ENCODE results near the gene ANKRD16.
A peak's percentile ranks its signal among the peaks of the same experiment; 100 is the strongest.
"Not testable (repeated sequence)": the region's sequence is repeated elsewhere in the genome, so short reads cannot be mapped to it uniquely, and the experiment has no call there.

The ANKRD16 gene

GRCh38 chr10:5911670-5912069, 22.0 kb upstream of the ANKRD16 start:
- no CpG with 5 or more reads among the region's 4 CpGs for WGBS, 2 donors (ENCODE audit: extremely low coverage in 2 of 2, insufficient read length in 2 of 2, insufficient replicate concordance in 1 of 2)
- H3K79me1 ChIP-seq (ENCODE audit: low read depth, low read length): peaks cover 3% of the 10 kb centered on the region
- no peak overlapping the region for H2AFZ ChIP-seq (ENCODE audit: low read length)

GRCh38 chr10:5910323-5911100, 20.8 kb upstream of the ANKRD16 start:
- no peak overlapping the region for H2AK5ac ChIP-seq (ENCODE audit: low read depth, low read length)
- peaks cover 0 to 2% (median 0%) of the 10 kb centered on the region in 3 experiments for H3K27me3 ChIP-seq (ENCODE audit: control insufficient read depth in 3 of 3, insufficient read depth in 3 of 3, low read depth in 1 of 3, low read length in 3 of 3)
- peaks cover 3% of the 10 kb centered on the region for H3K79me1 ChIP-seq (ENCODE audit: low read depth, low read length)
- H3K4me1 ChIP-seq (ENCODE audit: control insufficient read depth in 2 of 2, insufficient read depth in 1 of 2, low read depth in 1 of 2, low read length in 2 of 2): no peaks in the 10 kb centered on the region
- no peak overlapping the region for H3K4ac ChIP-seq (ENCODE audit: low read length)
- no peak overlapping the region for H2AFZ ChIP-seq (ENCODE audit: low read length)
- no peak overlapping the region for H3K4me2 ChIP-seq (ENCODE audit: insufficient read depth, low read length, poor library complexity, severe bottlenecking)
- no peak overlapping the region for H2BK120ac ChIP-seq (ENCODE audit: low read depth, low read length)
- no peak overlapping the region for H4K8ac ChIP-seq (ENCODE audit: low read depth, low read length)
- DNase-seq (ENCODE audit: low spot score): no peak
- H2BK15ac ChIP-seq (ENCODE audit: low read length): no peak overlapping the region
- no peak overlapping the region for H3K14ac ChIP-seq (ENCODE audit: low read length)
- H2BK12ac ChIP-seq (ENCODE audit: low read length): no peak overlapping the region
- H4K91ac ChIP-seq (ENCODE audit: low read depth, low read length, poor library complexity): no peak overlapping the region
- WGBS, 2 donors (ENCODE audit: extremely low coverage in 2 of 2, insufficient read length in 2 of 2, insufficient replicate concordance in 1 of 2): no CpG with 5 or more reads among the region's 18 CpGs
- peak overlapping the region; percentile 39 for H3K23ac ChIP-seq (ENCODE audit: low read depth, low read length, poor library complexity)
- H3K9me3 ChIP-seq (replicated peaks in 1 of 2; ENCODE audit: control insufficient read depth in 2 of 2, insufficient read depth in 1 of 2, low read depth in 1 of 2, low read length in 2 of 2): no peaks in the 10 kb centered on the region
- no peak overlapping the region for H3K27ac ChIP-seq (replicated peaks; ENCODE audit: low read length)
- H3K36me3 ChIP-seq (replicated peaks in 1 of 2; ENCODE audit: control insufficient read depth in 2 of 2, insufficient read depth in 2 of 2, low read length in 2 of 2): peaks cover 50 to 91% of the 10 kb centered on the region in 2 donors
- H3K9ac ChIP-seq (ENCODE audit: low read depth, low read length, poor library complexity): peak overlapping the region; percentile 25
- H3K18ac ChIP-seq (ENCODE audit: low read length): no peak overlapping the region
- no peak overlapping the region for H3K4me3 ChIP-seq (ENCODE audit: low read length in 2 of 2)
- H2BK5ac ChIP-seq (ENCODE audit: low read length): no peak overlapping the region

More at GRCh38 chr10:5911670-5912069, 22.0 kb upstream of the ANKRD16 start:
- no peak overlapping the region for H2BK12ac ChIP-seq (ENCODE audit: low read length)
- H3K4ac ChIP-seq (ENCODE audit: low read length): no peak overlapping the region
- no peak overlapping the region for H3K4me2 ChIP-seq (ENCODE audit: insufficient read depth, low read length, poor library complexity, severe bottlenecking)
- H4K8ac ChIP-seq (ENCODE audit: low read depth, low read length): no peak overlapping the region
- peaks cover 0 to 2% (median 0%) of the 10 kb centered on the region in 3 experiments for H3K27me3 ChIP-seq (ENCODE audit: control insufficient read depth in 3 of 3, insufficient read depth in 3 of 3, low read depth in 1 of 3, low read length in 3 of 3)
- H2BK120ac ChIP-seq (ENCODE audit: low read depth, low read length): no peak overlapping the region
- H3K9me3 ChIP-seq (replicated peaks in 1 of 2; ENCODE audit: control insufficient read depth in 2 of 2, insufficient read depth in 1 of 2, low read depth in 1 of 2, low read length in 2 of 2): no peaks in the 10 kb centered on the region
- no peak overlapping the region for H3K18ac ChIP-seq (ENCODE audit: low read length)
- no peak overlapping the region for H2BK15ac ChIP-seq (ENCODE audit: low read length)
- no peak overlapping the region for H4K91ac ChIP-seq (ENCODE audit: low read depth, low read length, poor library complexity)
- no peak overlapping the region for H3K4me3 ChIP-seq (ENCODE audit: low read length in 2 of 2)
- no peak overlapping the region for H3K27ac ChIP-seq (replicated peaks; ENCODE audit: low read length)
- H3K4me1 ChIP-seq (ENCODE audit: control insufficient read depth in 2 of 2, insufficient read depth in 1 of 2, low read depth in 1 of 2, low read length in 2 of 2): no peaks in the 10 kb centered on the region
- H3K9ac ChIP-seq (ENCODE audit: low read depth, low read length, poor library complexity): no peak overlapping the region
- DNase-seq (ENCODE audit: low spot score): no peak
- H3K23ac ChIP-seq (ENCODE audit: low read depth, low read length, poor library complexity): no peak overlapping the region
- H3K36me3 ChIP-seq (replicated peaks in 1 of 2; ENCODE audit: control insufficient read depth in 2 of 2, insufficient read depth in 2 of 2, low read length in 2 of 2): peaks cover 47 to 91% of the 10 kb centered on the region in 2 donors
- H2AK5ac ChIP-seq (ENCODE audit: low read depth, low read length): no peak overlapping the region
- no peak overlapping the region for H3K14ac ChIP-seq (ENCODE audit: low read length)
- H2BK5ac ChIP-seq (ENCODE audit: low read length): no peak overlapping the region

GRCh38 chr10:5908676-5909075, 19.0 kb upstream of the ANKRD16 start:
- H3K9me3 ChIP-seq (replicated peaks in 1 of 2; ENCODE audit: control insufficient read depth in 2 of 2, insufficient read depth in 1 of 2, low read depth in 1 of 2, low read length in 2 of 2): not testable (repeated sequence)
- no CpG with 5 or more reads among the region's 7 CpGs for WGBS, 2 donors (ENCODE audit: extremely low coverage in 2 of 2, insufficient read length in 2 of 2, insufficient replicate concordance in 1 of 2)

GRCh38 chr10:5906651-5907050, 17.0 kb upstream of the ANKRD16 start:
- no peak overlapping the region for H2BK15ac ChIP-seq (ENCODE audit: low read length)
- H2AFZ ChIP-seq (ENCODE audit: low read length): no peak overlapping the region
- H3K79me1 ChIP-seq (ENCODE audit: low read depth, low read length): peaks cover 3% of the 10 kb centered on the region
- H2AK5ac ChIP-seq (ENCODE audit: low read depth, low read length): no peak overlapping the region
- H4K8ac ChIP-seq (ENCODE audit: low read depth, low read length): no peak overlapping the region
- H3K9ac ChIP-seq (ENCODE audit: low read depth, low read length, poor library complexity): no peak overlapping the region
- no peak overlapping the region for H2BK12ac ChIP-seq (ENCODE audit: low read length)
- no peak overlapping the region for H3K27ac ChIP-seq (replicated peaks; ENCODE audit: low read length)
- H2BK5ac ChIP-seq (ENCODE audit: low read length): no peak overlapping the region
- no peak overlapping the region for H3K14ac ChIP-seq (ENCODE audit: low read length)
- no peaks in the 10 kb centered on the region for H3K4me1 ChIP-seq (ENCODE audit: control insufficient read depth in 2 of 2, insufficient read depth in 1 of 2, low read depth in 1 of 2, low read length in 2 of 2)
- no CpG with 5 or more reads among the region's 5 CpGs for WGBS, 2 donors (ENCODE audit: extremely low coverage in 2 of 2, insufficient read length in 2 of 2, insufficient replicate concordance in 1 of 2)
- no peaks in the 10 kb centered on the region for H3K9me3 ChIP-seq (replicated peaks in 1 of 2; ENCODE audit: control insufficient read depth in 2 of 2, insufficient read depth in 1 of 2, low read depth in 1 of 2, low read length in 2 of 2)
- H3K4me3 ChIP-seq (ENCODE audit: low read length in 2 of 2): no peak overlapping the region
- H3K36me3 ChIP-seq (replicated peaks in 1 of 2; ENCODE audit: control insufficient read depth in 2 of 2, insufficient read depth in 2 of 2, low read length in 2 of 2): peaks cover 28 to 70% of the 10 kb centered on the region in 2 donors
- no peak overlapping the region for H3K4me2 ChIP-seq (ENCODE audit: insufficient read depth, low read length, poor library complexity, severe bottlenecking)
- no peaks in the 10 kb centered on the region for H3K27me3 ChIP-seq (ENCODE audit: control insufficient read depth in 3 of 3, insufficient read depth in 3 of 3, low read depth in 1 of 3, low read length in 3 of 3)
- no peak overlapping the region for H3K4ac ChIP-seq (ENCODE audit: low read length)
- no peak overlapping the region for H3K18ac ChIP-seq (ENCODE audit: low read length)
- H3K23ac ChIP-seq (ENCODE audit: low read depth, low read length, poor library complexity): no peak overlapping the region
- H2BK120ac ChIP-seq (ENCODE audit: low read depth, low read length): no peak overlapping the region
- no peak for DNase-seq (ENCODE audit: low spot score)
- no peak overlapping the region for H4K91ac ChIP-seq (ENCODE audit: low read depth, low read length, poor library complexity)

More at GRCh38 chr10:5908676-5909075, 19.0 kb upstream of the ANKRD16 start:
- H3K4me1 ChIP-seq (ENCODE audit: control insufficient read depth in 2 of 2, insufficient read depth in 1 of 2, low read depth in 1 of 2, low read length in 2 of 2); H3K4ac ChIP-seq (ENCODE audit: low read length); H3K23ac ChIP-seq (ENCODE audit: low read depth, low read length, poor library complexity); H2AK5ac ChIP-seq (ENCODE audit: low read depth, low read length); H3K4me2 ChIP-seq (ENCODE audit: insufficient read depth, low read length, poor library complexity, severe bottlenecking); H3K14ac ChIP-seq (ENCODE audit: low read length); H3K9ac ChIP-seq (ENCODE audit: low read depth, low read length, poor library complexity); H4K8ac ChIP-seq (ENCODE audit: low read depth, low read length); H2BK12ac ChIP-seq (ENCODE audit: low read length); H2BK120ac ChIP-seq (ENCODE audit: low read depth, low read length); H3K27me3 ChIP-seq (ENCODE audit: control insufficient read depth in 3 of 3, insufficient read depth in 3 of 3, low read depth in 1 of 3, low read length in 3 of 3); H4K91ac ChIP-seq (ENCODE audit: low read depth, low read length, poor library complexity); H3K27ac ChIP-seq (replicated peaks; ENCODE audit: low read length); H2BK5ac ChIP-seq (ENCODE audit: low read length); H2AFZ ChIP-seq (ENCODE audit: low read length); H2BK15ac ChIP-seq (ENCODE audit: low read length); DNase-seq (ENCODE audit: low spot score); H3K4me3 ChIP-seq (ENCODE audit: low read length in 2 of 2); H3K18ac ChIP-seq (ENCODE audit: low read length); H3K79me1 ChIP-seq (ENCODE audit: low read depth, low read length): not testable (repeated sequence)
- peaks cover 34 to 79% of the 10 kb centered on the region in 2 donors for H3K36me3 ChIP-seq (replicated peaks in 1 of 2; ENCODE audit: control insufficient read depth in 2 of 2, insufficient read depth in 2 of 2, low read length in 2 of 2)
